Stimulated activated CD4-positive, alpha-beta T cell treated with anti-CD3 and anti-CD28 coated beads, Interleukin-12 subunit alpha, Interleukin-12 subunit beta, amount 100 ng/mL, for 4 hours (primary cell): ENCODE measurements around the gene AMH.

Experiments used
- DNase-seq: peaks from one replicate; pipeline ENCODE4 v3.0.0-alpha.2; 2020

The AMH gene

GRCh38 chr19:2236314-2237050 is 12.6 kb upstream of the AMH start, which contains the start of the genes PLEKHJ1 and SF3A2:
Gene PLEKHJ1, minus strand, starts transcription at chr19:2236329. Its CDS starts 81 bp downstream, at chr19:2236248.
Gene SF3A2, plus strand, starts transcription at chr19:2236824. Its CDS starts 6,595 bp downstream, at chr19:2243419.
- DNase-seq = peak; percentile 97

- DNase-seq = no peak
Observed at GRCh38 chr19:2237051-2237868, 11.9 kb upstream of the AMH start.

- no peak for DNase-seq
Observed at GRCh38 chr19:2237869-2238153, 11.3 kb upstream of the AMH start.

DNA sequence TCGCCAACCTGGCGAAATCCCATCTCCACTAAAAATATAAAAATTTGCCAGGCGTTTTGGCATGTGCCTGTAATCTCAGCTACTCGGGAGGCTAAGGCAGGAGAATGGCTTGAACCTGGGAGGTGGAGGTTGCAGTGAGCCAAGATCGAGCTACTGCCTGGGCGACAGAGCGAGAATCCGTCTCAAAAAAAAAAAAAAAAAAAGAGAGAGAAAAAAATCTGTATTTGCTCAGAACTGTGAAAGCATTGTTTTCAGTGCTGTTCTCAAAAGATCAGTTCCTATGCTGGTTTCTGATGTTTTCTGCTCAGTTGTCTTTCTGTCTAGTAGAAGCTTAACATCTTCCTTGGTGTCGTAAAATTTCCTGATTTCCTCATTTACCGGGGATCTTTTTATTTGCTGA is 9.9 kb upstream of the AMH start:
- no peak for DNase-seq

DNA sequence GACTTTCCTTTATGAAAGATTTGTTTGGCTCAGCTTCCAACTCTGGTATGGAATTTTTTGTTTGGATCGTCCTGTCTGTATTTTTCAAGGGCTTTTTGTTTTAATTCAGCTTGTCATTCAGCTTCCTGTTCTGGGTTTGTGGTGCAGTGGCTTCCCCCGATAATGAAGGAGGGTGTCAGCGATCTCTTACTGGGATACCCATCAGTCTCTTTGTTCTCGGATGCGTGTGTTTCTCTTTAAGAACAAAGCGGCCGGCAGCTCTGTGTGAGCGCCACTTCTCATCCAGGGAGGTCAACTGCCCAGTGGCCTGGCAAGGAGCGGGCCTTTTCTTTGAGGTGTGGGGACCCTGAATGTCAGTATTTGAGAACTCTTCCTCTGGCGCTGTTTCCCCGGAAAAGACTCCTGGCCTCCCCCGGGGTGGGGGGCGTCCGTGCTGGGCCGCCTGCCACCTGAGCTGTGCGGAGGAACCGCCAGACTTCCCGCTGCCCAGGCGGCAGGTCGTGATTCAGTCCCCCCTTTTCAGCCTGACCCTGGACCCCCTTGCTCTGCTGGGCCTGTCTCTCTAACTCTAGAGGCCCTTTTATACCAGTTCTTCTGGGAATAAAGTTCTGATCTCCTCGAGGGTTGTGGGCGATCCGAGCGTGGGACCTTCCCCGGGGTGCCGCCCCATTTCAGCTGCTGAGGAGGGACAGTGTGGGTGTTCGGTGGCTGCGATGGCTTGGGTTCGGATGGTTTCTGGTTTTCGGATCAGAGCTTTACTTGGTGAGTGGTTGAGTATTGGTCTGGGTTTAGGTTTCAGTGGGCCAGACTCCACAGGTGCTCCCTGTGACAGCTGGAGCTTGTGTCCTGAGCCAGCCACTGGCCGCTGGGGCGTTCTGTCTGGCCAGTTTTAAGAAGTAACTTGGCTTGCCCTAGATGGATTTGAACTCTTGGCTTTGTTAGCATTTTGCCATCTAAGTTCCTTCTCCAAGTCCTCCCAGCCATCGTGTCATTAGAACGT is 9.1 kb upstream of the AMH start:
- no peak for DNase-seq

DNA sequence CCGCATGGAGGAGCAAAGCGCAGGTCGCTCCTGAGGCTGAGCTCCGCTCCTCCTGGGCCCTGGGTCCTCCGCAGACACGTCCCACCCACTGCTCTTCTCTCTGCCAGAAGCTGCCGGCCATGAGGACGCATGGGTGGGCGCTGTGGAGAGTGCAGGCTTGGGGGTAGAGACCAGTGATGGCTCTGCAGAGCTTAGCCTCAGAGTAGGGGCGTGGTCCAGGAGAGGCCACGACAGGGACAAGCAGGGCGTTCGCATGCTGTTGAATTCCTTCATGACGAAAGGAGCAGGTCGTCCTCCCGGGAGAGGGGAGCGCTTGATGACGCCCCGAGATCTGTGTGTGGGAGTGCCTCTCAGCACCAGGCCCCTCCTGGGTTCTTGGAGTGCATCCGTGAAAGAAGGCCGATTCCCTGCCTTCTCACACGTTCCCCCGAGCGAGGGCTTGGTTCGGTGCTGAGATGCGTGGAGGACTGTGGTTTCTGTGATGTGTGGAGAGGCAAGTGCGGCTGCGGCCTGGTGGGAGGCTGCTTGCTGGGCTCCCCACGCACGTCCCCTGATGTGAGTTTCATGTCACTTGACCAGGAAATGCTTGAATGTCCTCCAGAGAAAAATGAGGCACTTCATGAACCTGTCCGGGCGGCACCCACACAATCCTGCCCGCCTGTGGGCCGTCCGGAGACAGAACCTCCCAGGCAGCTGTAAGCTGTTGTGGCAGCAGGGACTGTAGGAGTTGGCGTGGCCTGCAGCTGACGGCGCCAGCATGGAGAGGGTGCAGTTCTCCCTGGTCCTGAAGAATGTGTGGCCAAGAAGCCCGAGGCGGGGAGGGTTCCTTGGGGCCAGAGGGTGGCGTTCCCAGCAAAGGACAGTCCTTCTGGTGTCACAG is 8.0 kb upstream of the AMH start:
- DNase-seq = no peak

GRCh38 chr19:2242092-2242537 is 7.0 kb upstream of the AMH start:
- DNase-seq = no peak

GRCh38 chr19:2242816-2243215 is 6.3 kb upstream of the AMH start:
- DNase-seq = no peak

DNA sequence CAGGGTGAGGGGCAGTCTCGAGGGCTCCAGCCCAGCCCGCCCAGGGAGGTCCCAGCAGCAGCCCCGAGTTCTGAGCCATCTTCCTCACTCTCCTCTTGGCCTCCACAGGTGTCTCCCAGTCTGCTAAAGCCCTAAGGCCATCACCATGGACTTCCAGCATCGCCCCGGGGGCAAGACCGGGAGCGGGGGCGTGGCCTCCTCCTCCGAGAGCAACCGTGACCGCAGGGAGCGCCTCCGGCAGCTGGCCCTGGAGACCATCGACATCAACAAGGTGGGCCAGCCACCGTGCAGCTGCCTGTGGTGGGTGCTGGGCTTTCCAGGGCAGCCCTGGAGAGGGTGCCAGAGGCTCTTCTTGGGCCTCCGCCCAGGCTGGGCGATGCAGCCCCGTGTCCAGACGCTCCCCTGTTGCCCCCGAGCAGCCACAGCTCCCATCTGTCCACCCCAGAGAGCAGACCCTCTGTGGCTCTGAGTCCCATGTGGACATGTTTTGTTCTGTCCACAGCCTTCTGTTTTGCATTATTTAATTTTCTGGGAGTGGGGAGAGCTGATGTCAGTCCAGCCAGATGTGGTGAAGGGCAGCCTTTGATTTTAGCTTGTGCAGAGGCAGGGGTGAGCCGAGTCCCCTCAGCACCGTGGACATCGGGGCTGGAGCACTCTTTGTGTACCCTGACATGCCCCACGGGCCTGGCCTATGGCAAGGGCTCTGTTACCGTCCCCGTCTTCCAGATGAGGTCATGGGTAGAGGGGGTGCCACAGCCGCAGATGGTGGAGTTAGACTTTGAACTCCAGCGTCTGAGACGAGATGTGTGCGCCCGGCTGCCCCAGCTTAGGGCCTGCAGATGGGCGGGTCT is 5.6 kb upstream of the AMH start:
- DNase-seq = no peak

DNA sequence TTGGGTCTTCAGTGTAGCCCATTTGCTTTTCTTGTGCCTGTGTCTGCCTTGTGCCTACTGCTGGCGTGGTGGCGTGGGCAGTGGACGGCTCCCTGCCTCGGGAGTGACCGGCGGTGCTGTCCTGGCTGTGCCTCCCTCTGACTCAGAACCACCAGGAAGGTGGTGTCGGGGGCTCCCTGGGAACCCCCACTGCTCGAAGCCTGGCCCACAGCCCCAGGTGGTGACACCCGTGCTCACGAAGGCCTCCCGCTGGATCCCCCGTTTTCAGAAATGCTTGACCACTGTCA is 5.1 kb upstream of the AMH start:
- DNase-seq = no peak

DNA sequence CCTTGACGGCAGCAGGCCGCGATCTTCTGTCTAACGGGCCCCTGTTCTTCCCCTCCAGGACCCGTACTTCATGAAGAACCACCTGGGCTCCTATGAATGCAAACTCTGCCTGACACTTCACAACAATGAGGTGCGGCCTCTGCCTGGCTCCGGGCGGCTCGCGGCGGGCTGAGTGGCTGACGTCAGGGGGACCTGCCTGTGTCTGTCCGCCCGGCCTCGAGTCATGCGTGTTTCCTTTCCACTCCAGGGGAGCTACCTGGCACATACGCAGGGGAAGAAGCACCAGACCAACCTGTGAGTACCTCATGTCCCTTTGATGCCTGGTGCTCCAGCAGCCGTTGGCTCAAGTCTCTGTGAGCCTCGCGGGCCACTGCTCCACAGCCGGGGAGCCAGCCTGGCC is 4.6 kb upstream of the AMH start:
- no peak for DNase-seq

DNA sequence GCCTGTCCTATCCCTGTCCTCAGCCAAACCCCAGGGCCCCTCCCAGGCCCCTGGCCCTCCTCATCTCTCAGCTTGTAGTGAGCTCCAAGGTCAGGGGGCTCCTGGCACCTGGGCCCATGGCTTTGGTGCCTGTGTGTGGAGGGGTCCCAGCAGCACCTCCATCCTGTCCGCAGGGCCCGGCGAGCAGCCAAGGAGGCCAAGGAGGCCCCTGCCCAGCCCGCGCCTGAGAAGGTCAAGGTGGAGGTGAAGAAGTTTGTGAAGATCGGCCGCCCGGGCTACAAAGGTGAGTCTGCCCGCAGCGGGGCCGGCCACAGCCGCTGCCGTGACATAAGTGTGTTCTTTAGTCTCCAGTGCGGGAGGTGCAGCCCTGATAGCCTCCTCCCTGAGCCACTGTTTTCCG is 3.9 kb upstream of the AMH start:
- DNase-seq = no peak

DNA sequence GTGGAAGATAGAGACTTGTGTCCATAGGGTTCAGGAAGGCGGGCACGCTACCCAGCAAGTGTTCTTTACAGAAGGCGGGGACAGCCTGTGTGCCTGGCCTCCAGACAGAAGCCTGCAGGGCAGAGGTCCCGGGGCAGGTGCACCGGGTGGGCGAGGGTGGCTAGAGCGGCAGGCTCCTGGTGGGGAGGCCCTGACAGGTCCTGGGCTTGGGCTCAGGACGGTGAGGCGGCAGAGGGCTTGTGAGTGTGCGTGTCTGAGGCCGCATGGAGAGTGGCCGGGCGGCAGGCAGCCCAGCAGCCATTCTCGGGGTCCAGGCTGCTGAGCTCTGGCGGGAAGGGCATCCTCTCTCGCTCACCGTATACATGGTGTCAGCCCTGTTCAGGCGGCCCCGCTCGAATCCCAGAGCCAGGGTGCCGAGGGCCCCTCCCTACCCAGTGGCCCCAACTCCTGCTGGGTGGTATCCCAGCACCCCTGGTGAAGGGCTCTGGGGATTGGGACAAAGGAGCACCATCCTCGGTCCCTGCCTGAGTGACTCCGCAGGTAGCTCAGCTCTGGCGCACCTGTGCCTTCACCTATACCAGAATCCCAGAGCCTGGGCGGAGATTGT is 3.0 kb upstream of the AMH start:
- DNase-seq = no peak

DNA sequence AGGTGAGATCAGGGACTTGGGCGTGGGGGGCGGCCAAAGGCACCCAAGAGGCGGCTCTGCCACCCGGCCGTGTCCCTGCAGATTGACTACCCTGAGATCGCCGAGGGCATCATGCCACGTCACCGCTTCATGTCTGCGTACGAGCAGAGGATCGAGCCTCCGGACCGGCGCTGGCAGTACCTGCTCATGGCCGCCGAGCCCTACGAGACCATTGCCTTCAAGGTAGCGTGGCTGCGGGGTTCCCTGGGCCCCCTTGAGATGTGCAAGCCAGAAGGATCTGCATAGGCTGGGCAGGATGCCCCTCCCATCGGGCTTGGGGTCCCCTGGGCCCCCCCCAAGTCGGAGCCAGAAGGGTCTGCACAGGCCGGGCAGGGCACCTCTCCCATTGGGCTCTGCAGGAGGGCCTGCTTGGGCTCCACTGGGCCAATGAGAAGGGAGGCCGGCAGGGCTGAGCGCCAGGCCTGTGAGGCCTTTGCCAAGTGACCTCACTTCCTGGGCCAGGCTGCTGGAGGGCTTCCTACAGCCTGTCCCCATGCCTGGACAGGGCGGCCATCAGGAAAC is 2.2 kb upstream of the AMH start:
- DNase-seq = no peak

DNA sequence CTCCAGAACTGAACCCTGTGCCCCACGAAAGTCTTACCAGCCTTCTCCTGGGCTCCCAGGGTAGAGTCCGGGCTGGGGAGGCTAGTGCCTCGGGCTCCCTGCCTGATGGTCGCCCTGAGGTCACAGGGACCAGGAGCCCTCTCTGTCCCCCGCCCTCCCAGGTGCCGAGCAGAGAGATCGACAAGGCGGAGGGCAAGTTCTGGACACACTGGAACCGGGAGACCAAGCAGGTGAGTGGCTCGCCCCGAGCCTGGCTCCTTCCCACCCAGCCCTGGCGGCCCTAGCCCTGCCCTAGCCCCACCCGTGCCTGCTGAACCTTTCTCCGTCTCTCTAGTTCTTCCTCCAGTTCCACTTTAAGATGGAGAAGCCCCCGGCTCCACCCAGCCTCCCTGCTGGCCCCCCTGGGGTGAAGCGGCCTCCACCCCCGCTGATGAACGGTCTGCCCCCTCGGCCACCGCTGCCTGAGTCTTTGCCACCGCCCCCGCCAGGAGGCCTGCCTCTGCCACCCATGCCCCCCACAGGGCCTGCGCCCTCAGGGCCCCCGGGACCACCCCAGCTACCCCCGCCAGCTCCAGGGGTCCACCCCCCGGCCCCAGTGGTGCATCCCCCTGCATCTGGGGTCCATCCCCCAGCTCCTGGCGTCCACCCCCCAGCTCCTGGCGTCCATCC is 1.6 kb upstream of the AMH start:
- no peak for DNase-seq

- DNase-seq = no peak
Observed at GRCh38 chr19:2248136-2249009, 750 bp upstream of the AMH start.

DNA sequence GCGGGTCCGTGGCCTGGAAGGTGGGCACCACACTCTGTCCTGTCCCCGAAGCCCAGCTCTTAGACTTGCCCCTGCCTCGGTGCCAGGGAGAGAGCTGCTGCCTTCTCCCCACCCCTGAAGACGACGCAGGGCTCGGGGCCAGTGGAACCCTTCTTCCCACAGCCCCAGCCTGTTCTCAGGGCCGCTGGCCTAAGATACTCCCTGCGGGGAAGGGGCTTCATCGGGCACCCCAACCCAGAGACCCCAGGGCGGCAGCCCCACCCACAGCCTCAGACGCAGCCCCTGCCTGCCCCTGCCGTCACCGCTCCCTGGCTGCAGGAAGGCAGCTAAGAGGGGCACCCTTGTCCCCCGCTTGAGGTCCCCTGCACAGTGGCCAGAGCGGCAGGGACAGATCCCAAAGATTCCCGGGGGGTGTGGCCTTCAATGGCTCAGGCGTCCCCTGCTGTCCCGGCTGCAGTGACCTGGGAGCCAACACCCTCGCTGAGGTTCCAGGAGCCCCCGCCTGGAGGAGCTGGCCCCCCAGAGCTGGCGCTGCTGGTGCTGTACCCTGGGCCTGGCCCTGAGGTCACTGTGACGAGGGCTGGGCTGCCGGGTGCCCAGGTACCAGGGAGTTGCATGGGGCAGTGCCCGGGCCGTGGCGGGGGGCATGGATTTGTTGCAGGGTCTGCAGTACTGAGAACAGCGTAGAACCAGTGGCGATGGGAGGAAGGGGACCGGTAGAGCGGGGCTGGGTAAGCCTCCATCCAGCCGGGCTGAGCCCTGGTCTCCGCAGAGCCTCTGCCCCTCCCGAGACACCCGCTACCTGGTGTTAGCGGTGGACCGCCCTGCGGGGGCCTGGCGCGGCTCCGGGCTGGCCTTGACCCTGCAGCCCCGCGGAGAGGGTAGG is 1.0 kb downstream of the AMH start:
- DNase-seq = no peak

- DNase-seq = no peak
Observed at GRCh38 chr19:2250766-2251105, 1.6 kb downstream of the AMH start.
